Endothelial cell of umbilical vein (primary cell): ENCODE data around the gene TMEM59L. TPM values are rescaled to one million over a fixed set of nuclear protein-coding genes. Genes with fewer than 3 reads are reported as not detected.
"Not testable (repeated sequence)": the region's sequence is repeated elsewhere in the genome, so short reads cannot be mapped to it uniquely, and the experiment has no call there.

Source experiments
- BruUV-seq: library from RNA; stranded (reverse); fragments of 400-500 nt; replicated peaks from 2 replicates; lab custom pipeline; 2021; lab: Mats Ljungman, UMichigan
- CTCF ChIA-PET: fragments of 300-600, 350-600 bp; sonication (Branson Sonifier 250); formaldehyde crosslinking; loops from one replicate; lab custom pipeline; 2021; ENCODE audit warnings: antibody characterized with exemption, inconsistent platforms; lab: Charles Lee
- POLR2A ChIA-PET: fragments of 300-600, 350-600 bp; sonication (Branson Sonifier 250); formaldehyde crosslinking; loops from one replicate; lab custom pipeline; 2021; ENCODE audit warnings: antibody characterized with exemption, inconsistent platforms; lab: Charles Lee
- DNase-seq: peaks from one replicate; pipeline ENCODE4 v3.0.0-alpha.2; 2011; ENCODE audit warnings: low read depth, low spot score
- FAIRE-seq: peaks from 2 replicates; lab custom pipeline; 2011; peaks lifted over from hg19 to GRCh38; lab: Jason Lieb, UNC
- H2AFZ ChIP-seq: 2 replicates; pipeline ENCODE4 v1.6.0; 2012; ENCODE audit warnings: low read depth, low read length, control low read depth, inconsistent platforms
- H3K27ac ChIP-seq: 2 replicates; pipeline ENCODE4 v1.5.1; 2011; ENCODE audit warnings: low read depth, mild to moderate bottlenecking, control low read depth, low read length, moderate library complexity; ENCODE audit not compliant: insufficient read depth
- H3K27me3 ChIP-seq, 2 experiments: 2 replicates each; pipeline versions ENCODE4 v1.6.0 to v1.6.1; 2011; ENCODE audit warnings: low read length in 2 of 2, mixed read lengths in 1 of 2; ENCODE audit not compliant: control insufficient read depth in 2 of 2, insufficient read depth in 2 of 2
- H3K36me3 ChIP-seq, 2 experiments: 2 replicates in 1 of 2; 3 replicates in 1 of 2; pipeline ENCODE4 v1.5.1; 2011; ENCODE audit warnings: low read length in 2 of 2, mild to moderate bottlenecking in 1 of 2, moderate library complexity in 1 of 2; ENCODE audit not compliant: control insufficient read depth in 2 of 2, insufficient read depth in 2 of 2; ENCODE audit errors: extremely low read depth in 1 of 2
- H3K4me1 ChIP-seq: 3 replicates; pipeline ENCODE4 v1.5.1; 2011; ENCODE audit warnings: mild to moderate bottlenecking, low read length; ENCODE audit not compliant: control insufficient read depth, insufficient read depth; ENCODE audit errors: extremely low read depth
- H3K4me2 ChIP-seq: 2 replicates; pipeline ENCODE4 v1.6.1; 2011; ENCODE audit warnings: low read length, control low read depth, mixed read lengths; ENCODE audit not compliant: insufficient read depth
- H3K4me3 ChIP-seq, 3 experiments: fragments of 200-600 bp in 1 of 3; sonication (generic), shearing (Covaris generic) in 1 of 3; replicated peaks in 1 of 3; 2 replicates each; pipeline ENCODE4 v1.5.1; 2011 to 2016; ENCODE audit warnings: control low read depth in 3 of 3, low read length in 3 of 3, mild to moderate bottlenecking in 2 of 3, inconsistent platforms in 1 of 3, low read depth in 1 of 3, moderate library complexity in 1 of 3; ENCODE audit not compliant: insufficient read depth in 1 of 3
- H3K79me2 ChIP-seq: 2 replicates; pipeline ENCODE4 v1.6.0; 2012; ENCODE audit warnings: low read length, inconsistent platforms; ENCODE audit not compliant: control insufficient read depth, insufficient read depth
- H3K9ac ChIP-seq: replicated peaks from 2 replicates; pipeline ENCODE3; 2011; ENCODE audit warnings: low read length, control low read depth; ENCODE audit not compliant: insufficient read depth; ENCODE audit errors: extremely low read depth
- H3K9me1 ChIP-seq: replicated peaks from 3 replicates; pipeline ENCODE4 v1.6.0; 2011; ENCODE audit warnings: mild to moderate bottlenecking, low read length; ENCODE audit not compliant: control insufficient read depth, insufficient read depth; ENCODE audit errors: extremely low read depth
- H3K9me3 ChIP-seq: replicated peaks from 2 replicates; pipeline ENCODE4 v1.5.1; 2012; ENCODE audit warnings: low read length, inconsistent platforms; ENCODE audit not compliant: control insufficient read depth, insufficient read depth
- H4K20me1 ChIP-seq: replicated peaks from 2 replicates; pipeline ENCODE3; 2011; ENCODE audit warnings: mild to moderate bottlenecking, low read length; ENCODE audit not compliant: control insufficient read depth, insufficient read depth; ENCODE audit errors: extremely low read depth
- CTCF ChIP-seq, 2 donors: IDR thresholded peaks; 1 replicate in 1 of 2; 2 replicates in 1 of 2; pipeline ENCODE4 v1.5.1; 2011; ENCODE audit warnings: low read length in 2 of 2, mild to moderate bottlenecking in 2 of 2, moderate library complexity in 2 of 2, control low read depth in 1 of 2, inconsistent platforms in 1 of 2, low read depth in 1 of 2; ENCODE audit not compliant: insufficient read depth in 1 of 2; ENCODE audit errors: extremely low read depth in 1 of 2
- EZH2 ChIP-seq: IDR thresholded peaks from 2 replicates; pipeline ENCODE4 v1.6.1; 2012; ENCODE audit warnings: borderline replicate concordance, low read depth, mild to moderate bottlenecking, moderate library complexity, low read length, inconsistent platforms; ENCODE audit not compliant: severe bottlenecking
- FOS ChIP-seq: IDR thresholded peaks from 2 replicates; pipeline ENCODE4 v1.6.1; 2011; ENCODE audit warnings: mild to moderate bottlenecking, low read length, moderate library complexity, borderline replicate concordance; ENCODE audit not compliant: insufficient read depth
- GATA2 ChIP-seq: IDR thresholded peaks from 2 replicates; pipeline ENCODE4 v1.7.0; 2011; ENCODE audit warnings: low read depth, mild to moderate bottlenecking, moderate library complexity, mixed read lengths, low read length; ENCODE audit not compliant: insufficient read length, insufficient read depth
- JUN ChIP-seq: IDR thresholded peaks from 2 replicates; pipeline ENCODE4 v1.6.1; 2011; ENCODE audit warnings: borderline replicate concordance, low read depth; ENCODE audit not compliant: insufficient read length, insufficient read depth
- MAX ChIP-seq: IDR thresholded peaks from 2 replicates; pipeline ENCODE4 v1.6.1; 2011; ENCODE audit not compliant: insufficient read depth, insufficient read length
- MYC ChIP-seq: IDR thresholded peaks from one replicate; pipeline ENCODE4 v1.6.1; 2011; ENCODE audit warnings: mild to moderate bottlenecking, low read depth, low read length
- POLR2A ChIP-seq: IDR thresholded peaks from 2 replicates; pipeline ENCODE4 v1.6.1; 2012; ENCODE audit warnings: low read depth, mild to moderate bottlenecking, control low read depth, low read length
- POLR2AphosphoS5 ChIP-seq: IDR thresholded peaks from 2 replicates; pipeline ENCODE4 v1.6.1; 2012; ENCODE audit warnings: low read depth, mild to moderate bottlenecking, control low read depth, low read length, moderate library complexity; ENCODE audit not compliant: insufficient read depth
- dilution Hi-C: fragments of 300-500 bp; cut with MboI; formaldehyde crosslinking; loops from one replicate; pipeline ENCODE4 v1.15.0; 2019; ENCODE audit warnings: low sequenced_read_pairs; ENCODE audit not compliant: extremely low pct_ligation_motif_present
- intact Hi-C: fragments of 100-400 bp; cut with micrococcal nuclease; formaldehyde crosslinking; loops from one replicate; pipeline ENCODE4 v1.10.0; 2022
- polyA plus RNA-seq, 4 experiments: library from polyadenylated mRNA; depleted of rRNA in 3 of 4; stranded (reverse) in 3 of 4; unstranded in 1 of 4; fragments of >200 nt; gene quantifications; 2 replicates each; pipeline versions ENCODE4 v1.2.1 to v1.2.3, GENCODE V29; 2011 to 2012; ENCODE audit warnings: missing spikeins in 1 of 4
- total RNA-seq: library from RNA; stranded (reverse); gene quantifications from 2 replicates; pipeline ENCODE4 v1.2.3, GENCODE V29; 2021

Gene TMEM59L
- total and polyA plus RNA-seq, 2 donors (not counting 3 experiments of a cell fraction or from before 2014, with no cell fraction given): 0.43 to 0.97 TPM

- CTCF ChIA-PET: interaction anchor here (0.6 to 4.4 kb wide), 2 partner anchors 30 to 255 kb away, joined by 3 to 65 read pairs; no protein-coding TSS in a partner anchor
- FAIRE-seq (no peak), DNase-seq (no peak)
- TF ChIP-seq CTCF (IDR thresholded peaks at IDR 0.05; ENCODE audit: extremely low read depth in 1 of 2, insufficient read depth in 1 of 2, low read depth in 1 of 2, low read length in 2 of 2) (no peak), MAX (no peak), MYC (no peak), EZH2 (no peak), FOS (no peak), POLR2A (no peak), POLR2AphosphoS5 (no peak), GATA2 (no peak), JUN (no peak)
- no peaks in the 10 kb centered on the region for H3K79me2 ChIP-seq
- intact Hi-C loops: no loop called here
- dilution Hi-C loops: no loop called here
- BruUV-seq: no TSS peak
- no peak overlapping the region for H3K4me3 ChIP-seq
- H3K4me2 ChIP-seq: no peak overlapping the region
- H3K9me3 ChIP-seq: no peaks in the 10 kb centered on the region
- H3K27ac ChIP-seq: no peak overlapping the region
- H3K36me3 ChIP-seq: peaks cover 0 to 2% of the 10 kb centered on the region in 2 experiments
- H4K20me1 ChIP-seq: no peaks in the 10 kb centered on the region
- H3K9ac ChIP-seq: no peak overlapping the region
- H2AFZ ChIP-seq: no peak overlapping the region
- H3K27me3 ChIP-seq: no peaks in the 10 kb centered on the region
- POLR2A ChIA-PET: no interaction called here
- H3K9me1 ChIP-seq: no peaks in the 10 kb centered on the region
- peaks cover 20% of the 10 kb centered on the region for H3K4me1 ChIP-seq
These were observed 20.8 kb upstream of the TMEM59L start for GRCh38 chr19:18591735-18592385.

GRCh38 chr19:18592732-18593131 lies 19.9 kb upstream of the TMEM59L start:
- intact Hi-C loops: not testable (repeated sequence)

More at GRCh38 chr19:18592732-18593131, 19.9 kb upstream of the TMEM59L start:
- H3K9me1 ChIP-seq, H2AFZ ChIP-seq, FAIRE-seq, H3K9me3 ChIP-seq, POLR2A ChIA-PET, H3K27ac ChIP-seq, DNase-seq, BruUV-seq, H3K79me2 ChIP-seq, H3K36me3 ChIP-seq, H3K9ac ChIP-seq, H3K4me2 ChIP-seq, dilution Hi-C loops, H4K20me1 ChIP-seq, H3K27me3 ChIP-seq, H3K4me3 ChIP-seq: not testable (repeated sequence)
- peaks cover 20% of the 10 kb centered on the region for H3K4me1 ChIP-seq
- CTCF ChIA-PET: interaction anchor here (0.8 to 4.4 kb wide), 4 partner anchors 21 to 254 kb away, joined by 3 to 65 read pairs (median 8); partner anchors contain the start of gene UBA52
